Midbrain (tissue), 1 donor: Measurements from ENCODE around the gene UNG.

ENCODE experiments used
- DNase-seq: peaks from one replicate; lab custom pipeline; 2025; lab: John Stamatoyannopoulos, UW

The UNG gene

DNA sequence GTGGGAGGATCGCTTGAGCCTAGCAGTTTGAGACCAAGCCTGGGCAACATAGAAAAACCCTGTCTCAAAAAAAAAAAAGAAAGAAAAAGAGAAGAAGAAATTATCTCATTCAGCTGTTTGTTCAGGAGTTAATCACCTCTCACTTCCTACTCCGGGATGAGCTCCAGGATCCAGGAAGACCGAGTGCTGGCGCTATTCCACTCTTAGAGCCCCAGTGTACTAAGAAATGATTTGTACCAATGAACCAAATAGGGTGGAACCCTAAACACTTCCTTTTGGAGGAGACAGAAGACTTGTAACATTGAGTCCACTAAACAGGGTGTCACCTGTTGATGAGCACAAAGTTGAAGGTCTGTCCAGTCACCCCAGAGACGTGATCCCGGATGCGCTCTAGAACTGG lies 7.7 kb upstream of the UNG start:
- DNase-seq, result no peak

DNA sequence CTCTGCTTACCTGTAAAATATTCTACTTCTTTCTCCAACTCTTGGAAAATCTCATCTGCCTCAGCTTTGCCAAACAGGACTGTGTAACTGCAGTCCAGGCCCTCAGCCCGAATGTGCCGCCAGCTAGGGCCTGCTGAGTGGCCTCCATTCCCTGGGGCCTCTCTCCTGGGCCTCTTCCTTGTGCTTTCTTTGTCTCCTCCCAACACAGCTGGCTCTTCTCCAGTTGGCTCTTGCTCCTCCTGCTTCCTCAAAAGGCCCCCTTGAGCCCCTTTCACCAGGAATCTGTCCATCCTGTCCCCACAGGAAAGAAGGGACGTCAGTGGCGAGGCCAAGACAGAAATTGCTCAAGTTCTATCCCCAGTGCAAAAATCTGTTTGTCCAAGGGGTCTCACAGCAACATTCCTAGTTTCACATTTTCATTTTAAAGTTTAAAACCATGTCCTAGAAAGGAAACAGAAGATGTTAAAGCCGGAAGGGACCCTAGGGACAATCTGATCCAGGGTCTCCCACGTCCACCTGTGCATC lies 4.8 kb upstream of the UNG start:
- DNase-seq, result no peak

DNA sequence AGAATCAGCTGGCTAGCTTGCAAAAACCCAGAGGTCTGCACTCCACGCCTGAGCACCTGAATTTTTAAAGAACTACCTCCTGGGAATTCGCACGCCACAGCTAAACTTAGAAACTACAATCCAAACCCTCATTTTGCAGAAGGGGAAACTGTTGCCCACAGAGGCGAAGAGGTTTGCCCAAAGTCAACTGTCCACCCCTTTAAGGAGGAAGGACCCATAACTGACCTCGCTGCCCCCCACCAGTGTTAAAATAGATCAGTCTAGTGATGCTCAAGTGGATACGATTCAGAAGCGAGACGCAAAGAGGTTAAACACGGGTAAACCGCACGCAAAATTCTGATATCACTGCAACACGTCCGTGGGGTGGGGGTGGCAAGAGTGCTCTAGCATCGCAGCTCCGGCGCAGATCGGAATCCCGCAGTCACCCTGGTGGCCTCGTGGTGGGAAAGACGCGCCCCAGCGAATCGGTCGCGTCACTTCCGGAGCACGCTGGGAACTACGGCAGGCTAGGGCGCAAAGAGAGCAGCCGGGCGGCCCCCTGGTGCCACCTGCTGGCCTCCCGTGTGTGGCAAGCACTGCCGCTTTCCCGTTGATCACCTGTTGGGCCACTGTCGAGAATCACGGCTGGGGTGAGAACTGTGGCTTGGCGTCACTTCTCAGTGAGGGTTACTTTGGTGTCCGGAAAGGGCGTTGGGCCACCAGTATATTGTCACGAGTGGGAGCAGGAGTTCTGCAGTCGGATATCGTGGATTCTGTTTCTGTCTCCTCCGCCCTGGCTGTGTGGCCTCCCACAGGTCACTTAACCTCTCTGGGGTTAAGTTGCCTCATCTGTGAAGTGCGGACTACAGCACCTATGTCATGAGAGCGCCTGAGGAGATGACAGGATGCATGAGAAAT lies 4.1 kb upstream of the UNG start, which contains the start of gene ALKBH2:
TSS of gene ALKBH2 (minus strand) at position 451 of the 897 bp plus-strand sequence. CDS start 686 bp downstream, outside the sequence.
- peak; percentile 95 for DNase-seq

DNA sequence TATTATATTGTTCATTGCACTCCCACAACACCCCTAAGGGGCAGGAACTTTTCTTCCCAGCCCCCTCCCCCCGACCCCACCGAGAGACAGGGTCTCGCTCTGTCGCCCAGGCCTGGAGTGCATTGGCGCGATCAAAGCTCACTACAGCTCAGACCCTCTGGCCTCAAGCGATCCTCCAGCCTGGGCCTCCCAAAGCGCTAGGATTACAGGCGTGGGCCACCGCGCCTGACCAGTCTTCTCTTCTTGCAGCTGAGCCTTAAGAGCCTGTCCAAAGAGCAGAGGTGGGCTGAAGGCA lies 310 bp upstream of the UNG start:
- no peak for DNase-seq

DNA sequence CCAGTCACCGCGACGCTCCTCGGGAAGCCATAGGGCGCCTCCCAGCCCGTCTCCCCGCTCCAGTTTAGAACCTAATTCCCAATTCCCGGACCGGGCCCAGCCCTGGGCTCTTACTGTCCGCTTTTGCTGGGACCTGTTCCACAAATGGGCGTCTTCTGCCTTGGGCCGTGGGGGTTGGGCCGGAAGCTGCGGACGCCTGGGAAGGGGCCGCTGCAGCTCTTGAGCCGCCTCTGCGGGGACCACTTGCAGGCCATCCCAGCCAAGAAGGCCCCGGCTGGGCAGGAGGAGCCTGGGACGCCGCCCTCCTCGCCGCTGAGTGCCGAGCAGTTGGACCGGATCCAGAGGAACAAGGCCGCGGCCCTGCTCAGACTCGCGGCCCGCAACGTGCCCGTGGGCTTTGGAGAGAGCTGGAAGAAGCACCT lies 797 bp downstream of the UNG start:
- DNase-seq, result no peak

DNA sequence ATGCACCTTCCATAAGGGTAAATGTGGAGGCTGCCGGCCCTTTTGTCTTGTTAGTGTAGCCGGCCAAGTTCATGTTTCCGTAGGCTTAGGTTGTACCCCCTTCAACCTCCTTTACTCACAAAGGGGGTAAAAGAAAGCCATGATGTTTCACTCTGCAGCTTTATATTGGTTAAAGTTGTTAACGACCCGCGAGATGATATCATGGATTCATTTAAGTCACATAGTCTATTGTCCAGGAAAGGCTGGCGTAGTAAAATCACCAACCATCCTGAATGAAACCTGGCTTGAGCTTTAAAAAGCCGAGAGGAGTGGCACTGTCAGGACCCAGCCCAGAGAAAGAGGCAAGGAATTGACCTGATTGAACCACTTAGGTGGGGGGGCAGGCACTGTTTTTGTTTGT lies 1.3 kb downstream of the UNG start:
- no peak for DNase-seq

DNA sequence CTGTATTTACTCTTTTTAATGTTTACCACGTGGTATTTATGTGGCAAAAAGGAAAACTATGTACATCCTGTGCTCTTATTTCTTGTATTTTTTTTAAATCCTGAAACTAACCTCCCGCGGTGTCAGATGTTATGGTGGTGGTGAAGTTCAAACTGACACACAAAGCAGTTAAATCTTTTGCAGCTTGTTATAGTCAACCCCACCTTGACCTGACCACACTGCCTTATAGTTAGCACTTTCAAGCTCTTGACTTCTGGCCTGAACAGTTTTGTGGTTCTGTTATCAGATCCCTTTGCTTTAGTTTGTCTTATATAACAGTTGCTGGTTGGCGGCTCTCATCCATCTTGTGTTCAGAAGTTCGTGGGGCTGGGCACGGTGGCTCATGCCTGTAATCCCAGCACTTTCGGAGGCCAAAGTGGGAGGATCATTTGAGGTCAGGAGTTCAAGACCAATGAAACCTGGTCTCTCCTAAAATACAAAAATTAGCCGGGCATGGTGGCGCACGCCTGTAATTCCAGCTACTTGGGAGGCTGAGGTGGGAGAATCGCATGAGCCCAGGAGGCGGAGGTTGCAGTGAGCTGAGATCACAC lies 2.1 kb downstream of the UNG start:
- DNase-seq, result no peak

DNA sequence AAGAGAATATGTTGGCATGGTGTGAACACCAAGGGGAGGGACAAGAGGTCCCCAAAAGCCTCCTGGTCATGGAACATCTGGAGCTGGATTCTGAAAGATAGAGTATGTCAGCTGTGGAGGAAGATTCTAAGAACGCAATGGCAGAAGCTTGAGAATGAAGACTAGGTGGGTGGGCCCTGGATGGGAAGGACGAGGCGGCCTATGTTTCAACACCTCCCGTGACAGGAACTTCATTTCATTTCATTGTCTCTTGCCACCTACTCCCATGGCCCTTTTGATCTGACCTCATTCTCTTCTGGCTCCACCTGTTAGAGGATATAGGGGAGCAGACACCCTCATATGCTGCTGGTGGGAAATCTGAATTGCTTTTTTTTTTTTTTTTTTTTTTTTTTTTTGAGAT lies 3.3 kb downstream of the UNG start:
- DNase-seq, result no peak

DNA sequence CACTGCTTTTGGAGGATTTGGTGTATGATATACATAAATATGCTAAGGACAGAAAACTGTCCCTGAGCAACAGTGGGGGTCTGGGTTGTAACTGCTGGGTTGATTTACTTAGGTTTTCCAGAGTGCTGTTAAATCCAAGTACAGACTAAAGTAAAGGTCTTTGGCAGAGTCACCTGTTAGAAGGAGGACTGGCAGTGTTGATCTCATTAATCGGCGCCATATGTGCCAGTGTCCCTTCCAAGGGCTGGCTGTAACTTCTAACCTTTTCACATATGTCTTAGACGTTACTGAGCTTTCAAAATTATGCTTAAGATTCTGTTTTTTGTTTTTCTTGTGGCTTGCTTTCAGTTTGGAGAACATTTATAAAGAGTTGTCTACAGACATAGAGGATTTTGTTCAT lies 5.1 kb downstream of the UNG start:
- no peak for DNase-seq

DNA sequence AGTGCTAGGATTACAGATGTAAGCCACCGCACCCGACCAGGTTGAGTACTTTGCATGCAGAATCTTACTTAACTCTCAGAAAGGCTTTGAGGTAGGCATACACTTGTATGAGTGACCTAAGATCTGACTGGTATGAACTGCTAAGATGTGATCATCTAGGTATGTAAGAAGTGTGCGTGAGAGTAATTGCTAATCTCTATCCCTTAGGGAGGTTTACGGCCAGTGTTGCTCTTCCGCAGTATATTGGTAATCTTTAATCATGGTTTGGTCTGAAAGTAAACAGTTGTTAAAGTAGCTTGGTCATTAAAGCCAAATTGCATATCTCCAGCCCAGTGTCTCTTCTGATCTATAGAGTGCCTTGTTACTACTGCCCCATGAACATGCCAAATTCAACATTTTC lies 7.8 kb downstream of the UNG start:
- DNase-seq, result no peak

DNA sequence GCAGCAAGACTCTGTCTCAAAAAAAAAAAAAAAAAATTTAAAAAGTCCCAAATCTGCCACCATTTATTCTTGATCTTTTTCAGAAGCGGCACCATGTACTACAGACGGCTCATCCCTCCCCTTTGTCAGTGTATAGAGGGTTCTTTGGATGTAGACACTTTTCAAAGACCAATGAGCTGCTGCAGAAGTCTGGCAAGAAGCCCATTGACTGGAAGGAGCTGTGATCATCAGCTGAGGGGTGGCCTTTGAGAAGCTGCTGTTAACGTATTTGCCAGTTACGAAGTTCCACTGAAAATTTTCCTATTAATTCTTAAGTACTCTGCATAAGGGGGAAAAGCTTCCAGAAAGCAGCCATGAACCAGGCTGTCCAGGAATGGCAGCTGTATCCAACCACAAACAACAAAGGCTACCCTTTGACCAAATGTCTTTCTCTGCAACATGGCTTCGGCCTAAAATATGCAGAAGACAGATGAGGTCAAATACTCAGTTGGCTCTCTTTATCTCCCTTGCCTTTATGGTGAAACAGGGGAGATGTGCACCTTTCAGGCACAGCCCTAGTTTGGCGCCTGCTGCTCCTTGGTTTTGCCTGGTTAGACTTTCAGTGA lies 12.5 kb downstream of the UNG start:
- peak; percentile 10 for DNase-seq

DNA sequence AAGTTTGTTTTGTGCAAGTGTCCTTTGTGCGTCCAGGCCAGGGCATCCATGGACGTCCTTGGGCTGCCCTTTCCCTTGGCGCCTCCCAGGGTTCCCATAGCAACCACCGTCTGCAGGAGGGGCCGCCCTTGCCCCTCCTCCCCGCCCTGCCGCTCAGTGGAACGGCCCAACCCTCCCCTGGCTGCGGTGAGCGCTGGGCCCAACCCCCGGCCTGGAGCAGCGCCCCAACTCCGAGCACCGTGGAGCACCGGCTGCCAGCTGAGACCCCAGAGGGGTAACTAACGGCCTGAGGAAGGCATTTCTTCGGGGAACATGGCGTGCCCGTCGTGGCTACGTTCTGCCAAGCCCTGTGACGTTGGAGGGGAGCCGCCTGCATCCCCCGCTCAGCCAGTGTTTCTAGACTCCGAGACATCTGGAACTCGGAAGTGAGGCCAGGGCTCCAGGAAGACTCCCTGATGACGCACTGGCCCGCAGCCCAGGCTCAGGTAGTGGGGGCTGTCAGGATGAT lies 13.6 kb downstream of the UNG start:
- DNase-seq, result peak; percentile 91

DNA sequence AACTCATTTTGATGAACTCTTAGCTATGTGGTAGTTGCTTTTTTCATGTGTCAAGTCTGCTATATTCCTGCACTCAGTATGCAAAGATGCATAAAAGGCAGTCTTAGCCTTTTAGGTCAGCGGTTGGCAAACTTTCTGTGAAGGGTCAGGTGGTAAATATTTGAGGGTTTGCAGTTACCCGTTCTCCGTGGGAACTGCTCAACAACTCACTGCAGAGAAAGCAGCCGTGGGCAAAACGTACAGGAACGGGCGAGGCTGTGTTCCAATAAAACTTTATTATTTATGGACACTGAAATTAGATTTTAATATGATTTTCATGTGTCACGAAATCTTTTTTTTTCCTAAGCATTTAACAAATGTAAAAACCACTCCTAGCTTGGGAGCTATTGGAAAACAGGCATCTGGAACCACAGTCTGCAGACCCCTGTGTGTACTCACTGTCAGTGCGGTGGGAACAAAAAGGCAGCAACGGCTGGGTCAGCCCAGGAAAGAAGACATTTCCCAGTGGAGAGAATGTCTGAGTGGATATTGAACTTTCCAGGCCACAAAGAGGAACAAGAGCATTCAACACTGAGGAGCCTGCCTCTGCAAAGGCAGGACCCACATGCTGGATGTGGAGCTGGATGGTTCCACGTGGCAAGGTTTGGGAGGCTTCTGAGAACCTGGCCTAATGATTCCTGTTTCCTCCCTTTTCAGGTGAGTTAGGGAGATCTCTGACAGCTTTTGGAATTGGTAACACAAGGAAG lies 15.5 kb downstream of the UNG start:
- no peak for DNase-seq

DNA sequence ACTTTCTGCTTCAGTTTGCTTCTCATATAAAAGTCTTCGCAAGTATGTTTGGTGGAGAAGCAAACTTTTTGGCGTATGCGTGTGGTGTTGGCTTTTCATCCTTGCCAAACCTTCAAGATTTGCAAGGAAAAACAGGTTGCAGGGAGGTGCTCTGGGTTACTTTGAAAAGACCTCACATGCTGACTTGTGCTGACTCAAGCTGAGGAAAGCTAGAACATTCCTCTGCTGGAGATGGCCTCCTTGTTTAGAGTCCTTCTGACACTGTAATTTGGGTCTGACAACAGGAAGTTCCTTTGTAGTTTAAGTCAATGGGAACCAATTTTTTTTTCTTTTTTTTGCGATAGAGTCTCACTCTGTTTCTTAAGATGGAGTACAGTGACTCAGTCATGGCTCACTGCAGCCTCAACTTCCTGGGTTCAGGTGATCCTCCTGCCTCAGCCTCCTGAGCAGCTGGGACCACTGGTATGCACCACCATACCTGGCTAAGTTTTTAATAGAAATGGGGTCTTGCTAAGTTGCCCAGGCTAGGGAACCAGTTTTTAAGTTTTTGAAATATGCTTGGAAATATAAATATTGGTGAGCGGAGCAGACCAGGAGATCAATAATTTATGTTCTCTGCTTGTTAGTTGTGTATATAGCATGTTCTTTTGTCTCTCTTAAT lies 16.4 kb downstream of the UNG start:
- peak; percentile 10 for DNase-seq

DNA sequence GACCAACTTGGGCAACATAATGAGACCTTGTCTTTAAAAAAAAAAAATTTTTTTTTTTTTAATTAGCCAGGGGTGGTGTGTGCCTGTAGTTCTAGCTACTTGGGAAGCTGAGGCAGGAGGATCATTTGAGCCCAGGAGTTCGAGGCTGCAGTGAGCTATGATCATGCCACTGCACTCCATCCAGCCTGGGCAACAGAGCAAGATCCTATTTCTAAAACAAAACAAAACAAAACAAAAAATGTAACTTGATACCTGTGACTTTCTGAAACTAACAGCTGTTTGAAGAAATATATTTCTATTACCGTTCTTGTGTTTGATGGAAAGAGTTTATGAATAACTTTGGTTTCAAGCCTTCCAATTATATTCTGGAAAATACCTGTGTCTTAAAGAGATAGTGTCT lies 17.2 kb downstream of the UNG start:
- DNase-seq, result no peak

DNA sequence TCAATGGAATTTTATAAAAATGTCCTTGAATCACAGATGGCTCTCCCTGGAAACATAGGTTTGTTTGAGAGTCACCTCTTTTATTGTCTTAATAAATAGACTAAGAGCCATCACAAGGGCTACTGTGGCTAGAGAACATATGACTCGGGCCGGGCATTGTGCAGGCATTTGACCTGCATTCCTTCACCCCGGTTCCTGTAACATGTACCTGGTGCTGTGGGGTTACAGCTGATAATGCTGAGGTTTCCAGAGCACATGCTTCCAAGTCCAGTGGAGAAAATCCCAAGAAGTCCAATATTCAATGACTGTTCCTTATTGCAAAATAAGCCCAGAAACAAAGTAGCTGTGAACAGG lies 18.0 kb downstream of the UNG start:
- DNase-seq, result no peak

DNA sequence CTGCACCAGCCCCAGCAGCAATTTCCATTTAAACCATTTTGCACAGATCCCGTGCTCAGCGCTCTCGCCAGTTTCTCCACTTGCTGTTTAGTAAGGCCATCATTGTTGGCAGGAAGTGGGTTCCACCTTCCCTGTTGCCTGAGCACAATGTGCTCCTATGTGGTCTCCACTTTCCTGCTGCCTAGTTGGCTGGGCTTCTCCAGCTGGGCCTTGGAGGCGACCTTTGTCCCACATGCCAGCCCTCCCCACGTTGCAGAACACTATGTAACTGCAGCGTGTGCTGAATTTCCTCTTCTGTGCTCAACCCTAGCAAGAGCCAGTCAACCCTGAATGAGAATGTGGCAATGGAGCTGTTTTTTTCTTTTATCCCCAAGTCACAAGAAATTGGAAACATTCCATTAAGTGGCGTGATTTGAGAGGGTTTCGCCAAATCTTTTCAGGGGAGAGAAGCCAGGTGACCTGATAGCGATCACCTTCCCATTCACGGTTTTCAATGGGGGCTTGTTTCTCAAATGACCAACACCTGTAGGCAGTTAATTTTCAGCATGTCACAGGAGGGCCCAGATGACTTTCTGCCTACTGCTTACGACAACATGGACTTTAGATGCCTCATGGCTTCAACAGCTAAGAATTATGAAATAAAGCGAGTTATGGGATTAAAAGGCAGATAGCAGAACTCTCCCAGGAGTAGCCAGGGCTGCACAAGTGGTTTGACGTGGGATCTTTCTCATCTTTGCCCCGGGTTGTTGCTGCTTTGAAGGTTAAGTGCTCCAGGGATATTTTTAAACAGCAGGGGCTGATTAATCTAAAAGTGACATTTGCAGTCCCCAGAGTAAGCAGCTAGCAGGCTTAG lies 18.6 kb downstream of the UNG start, which contains the start of gene ACACB:
TSS of gene ACACB (plus strand) at position 830 of the 853 bp plus-strand sequence. CDS start 22,819 bp downstream, outside the sequence.
- DNase-seq, result peak; percentile 85

DNA sequence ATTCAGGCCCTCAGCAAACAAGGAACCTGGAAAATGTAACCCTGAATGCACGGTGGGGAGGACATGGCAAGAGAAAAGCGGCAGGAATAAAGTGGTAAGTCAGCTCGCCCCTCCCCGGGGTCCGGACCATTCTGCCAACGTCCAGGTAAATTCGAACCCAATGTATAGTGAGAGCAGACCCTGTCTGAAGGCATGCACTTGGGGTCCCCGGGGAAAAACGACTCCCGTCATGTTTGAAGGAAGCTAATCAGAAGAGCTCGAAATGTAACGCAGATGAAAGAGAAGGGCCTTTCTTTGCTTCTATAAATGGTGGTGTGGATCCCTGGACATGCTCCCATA lies 19.2 kb downstream of the UNG start:
- DNase-seq, result no peak

DNA sequence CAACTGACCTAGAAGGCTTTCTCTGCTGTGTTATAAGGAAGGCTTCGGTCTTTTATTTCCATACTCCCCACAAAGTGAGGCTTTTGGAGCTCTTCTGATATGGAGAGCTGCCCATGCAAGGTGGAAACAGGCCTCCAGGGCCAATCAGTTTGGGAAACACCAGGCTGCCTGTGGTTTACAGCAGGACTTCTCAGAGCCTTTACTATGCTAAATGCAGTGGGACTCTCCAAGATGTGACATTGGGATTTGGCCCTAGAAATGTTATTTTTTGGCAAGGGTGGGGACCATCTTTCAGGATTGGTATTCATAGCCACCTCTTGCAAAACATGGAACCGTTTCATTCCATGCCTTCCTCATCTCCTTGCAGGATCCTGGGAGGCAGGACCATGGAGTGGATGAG lies 22.7 kb downstream of the UNG start:
- DNase-seq, result no peak

DNA sequence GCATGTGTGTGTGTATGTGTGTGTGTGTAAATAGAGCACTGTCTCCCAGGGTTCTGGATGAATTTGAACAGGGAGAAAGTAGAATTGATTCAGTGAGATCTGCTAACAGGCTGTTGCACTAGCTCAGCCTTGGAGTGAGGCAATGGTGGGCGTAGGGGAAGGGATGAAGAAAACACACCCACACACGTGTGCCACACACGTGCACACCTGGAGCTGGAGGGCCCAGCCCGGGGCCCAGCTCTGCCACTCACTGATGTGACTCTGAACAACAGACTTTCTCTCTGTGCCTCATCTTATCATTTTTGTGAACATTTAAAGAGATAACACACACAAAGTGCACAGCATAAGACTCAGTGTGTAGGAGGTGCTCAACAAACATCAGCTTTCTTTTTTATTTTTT lies 23.2 kb downstream of the UNG start:
- DNase-seq, result no peak
